H9 (cell line): ENCODE results near the gene KLHL12. TPM values are rescaled to one million over a fixed set of nuclear protein-coding genes. Genes with fewer than 3 reads are reported as not detected.

Experiments used
- DNase-seq: peaks from one replicate; pipeline ENCODE4 v3.0.0-alpha.2; 2017
- H2AFZ ChIP-seq: one replicate; pipeline ENCODE4 v1.6.1; 2013; ENCODE audit warnings: mild to moderate bottlenecking, low read length, control low read depth, moderate library complexity
- H2AK5ac ChIP-seq: 2 replicates; pipeline ENCODE4 v1.6.1; 2013; ENCODE audit warnings: low read length, control low read depth, mixed read lengths; ENCODE audit not compliant: insufficient read length
- H2BK120ac ChIP-seq: one replicate; pipeline ENCODE4 v1.6.1; 2013; ENCODE audit warnings: low read depth, mild to moderate bottlenecking, low read length, control low read depth, inconsistent platforms; ENCODE audit not compliant: poor library complexity, severe bottlenecking
- H2BK12ac ChIP-seq: 2 replicates; pipeline ENCODE4 v1.6.1; 2013; ENCODE audit warnings: low read length, control low read depth, mixed read lengths, low read depth; ENCODE audit not compliant: insufficient read length
- H2BK15ac ChIP-seq: 2 replicates; pipeline ENCODE4 v1.6.1; 2013; ENCODE audit warnings: low read depth, low read length, control low read depth
- H2BK20ac ChIP-seq: one replicate; pipeline ENCODE4 v1.6.1; 2013; ENCODE audit warnings: low read depth, mild to moderate bottlenecking, low read length, control low read depth, inconsistent platforms; ENCODE audit not compliant: poor library complexity, severe bottlenecking
- H2BK5ac ChIP-seq: 2 replicates; pipeline ENCODE4 v1.6.1; 2013; ENCODE audit warnings: low read length, control low read depth, mixed read lengths; ENCODE audit not compliant: insufficient read length
- H3K14ac ChIP-seq: 2 replicates; pipeline ENCODE4 v1.6.1; 2013; ENCODE audit warnings: low read length, control low read depth; ENCODE audit not compliant: insufficient read depth
- H3K18ac ChIP-seq: 2 replicates; pipeline ENCODE4 v1.6.1; 2013; ENCODE audit warnings: low read depth, mild to moderate bottlenecking, mixed read lengths, low read length, control low read depth; ENCODE audit not compliant: insufficient read length
- H3K23ac ChIP-seq: 2 replicates; pipeline ENCODE4 v1.6.1; 2013; ENCODE audit warnings: low read length, control low read depth, mixed read lengths, low read depth; ENCODE audit not compliant: insufficient read length
- H3K23me2 ChIP-seq: 2 replicates; pipeline ENCODE4 v1.6.1; 2013; ENCODE audit warnings: low read depth, mild to moderate bottlenecking, mixed read lengths, low read length, control low read depth; ENCODE audit not compliant: insufficient read length, poor library complexity, severe bottlenecking
- H3K27ac ChIP-seq: 2 replicates; pipeline ENCODE4 v1.5.1; 2013; ENCODE audit warnings: low read length, control low read depth, mixed read lengths, low read depth; ENCODE audit not compliant: insufficient read length
- H3K27me3 ChIP-seq: 2 replicates; pipeline ENCODE4 v1.6.1; 2013; ENCODE audit warnings: low read length, control low read depth, inconsistent platforms; ENCODE audit not compliant: insufficient read depth
- H3K4ac ChIP-seq: 2 replicates; pipeline ENCODE4 v1.6.1; 2013; ENCODE audit warnings: low read depth, mild to moderate bottlenecking, control low read depth, inconsistent platforms, low read length, moderate library complexity
- H3K4me1 ChIP-seq: 2 replicates; pipeline ENCODE4 v1.6.1; 2013; ENCODE audit warnings: low read length, control low read depth, inconsistent platforms; ENCODE audit not compliant: insufficient read depth
- H3K4me2 ChIP-seq: 2 replicates; pipeline ENCODE4 v1.6.1; 2013; ENCODE audit warnings: low read length, control low read depth, mixed read lengths; ENCODE audit not compliant: insufficient read length, insufficient read depth
- H3K56ac ChIP-seq: 2 replicates; pipeline ENCODE4 v1.6.1; 2013; ENCODE audit warnings: low read depth, mild to moderate bottlenecking, mixed read lengths, low read length, control low read depth; ENCODE audit not compliant: insufficient read length
- H3K79me1 ChIP-seq: 2 replicates; pipeline ENCODE4 v1.6.1; 2013; ENCODE audit warnings: low read depth, mild to moderate bottlenecking, moderate library complexity, low read length, control low read depth, inconsistent platforms; ENCODE audit not compliant: insufficient read depth, poor library complexity, severe bottlenecking
- H3K79me2 ChIP-seq: 2 replicates; pipeline ENCODE4 v1.6.1; 2013; ENCODE audit warnings: low read length, control low read depth, inconsistent platforms; ENCODE audit not compliant: insufficient read depth
- H3K9ac ChIP-seq: 2 replicates; pipeline ENCODE4 v1.6.1; 2013; ENCODE audit warnings: low read length, control low read depth, mixed read lengths; ENCODE audit not compliant: insufficient read length; ENCODE audit errors: extremely low read depth
- H3K9me3 ChIP-seq: one replicate; pipeline ENCODE4 v1.6.1; 2013; ENCODE audit warnings: low read depth, low read length, inconsistent platforms; ENCODE audit not compliant: control insufficient read depth
- H3T11ph ChIP-seq: one replicate; pipeline ENCODE4 v1.6.1; 2013; ENCODE audit warnings: mild to moderate bottlenecking, low read length, control low read depth, inconsistent platforms
- H4K20me1 ChIP-seq: one replicate; pipeline ENCODE4 v1.6.1; 2013; ENCODE audit not compliant: control insufficient read depth, insufficient read length, insufficient read depth
- H4K5ac ChIP-seq: 2 replicates; pipeline ENCODE4 v1.6.1; 2013; ENCODE audit warnings: low read depth, mild to moderate bottlenecking, mixed read lengths, low read length, control low read depth; ENCODE audit not compliant: insufficient read length
- H4K8ac ChIP-seq: replicated peaks from 2 replicates; pipeline ENCODE4 v1.6.1; 2013; ENCODE audit warnings: low read length, control low read depth, mixed read lengths, low read depth; ENCODE audit not compliant: insufficient read length
- H4K91ac ChIP-seq: 2 replicates; pipeline ENCODE4 v1.6.1; 2013; ENCODE audit warnings: low read depth, mild to moderate bottlenecking, moderate library complexity, mixed read lengths, low read length, control low read depth; ENCODE audit not compliant: insufficient read length
- H3K27ac Mint-ChIP-seq, 3 experiments: 2 replicates in 2 of 3; 3 replicates in 1 of 3; pipeline ENCODE4 v1.8.0; 2020 to 2021; ENCODE audit warnings: mixed read lengths in 3 of 3, mild to moderate bottlenecking in 1 of 3, moderate library complexity in 1 of 3
- H3K27me3 Mint-ChIP-seq: 2 replicates; pipeline ENCODE4 v1.8.0; 2021; ENCODE audit warnings: low read depth, mild to moderate bottlenecking, moderate library complexity, mixed read lengths
- H3K36me3 Mint-ChIP-seq, 3 experiments: 2 replicates in 2 of 3; 3 replicates in 1 of 3; pipeline ENCODE4 v1.8.0; 2020 to 2021; ENCODE audit warnings: low read depth in 3 of 3, mixed read lengths in 3 of 3; ENCODE audit not compliant: insufficient read depth in 1 of 3
- H3K4me1 Mint-ChIP-seq, 2 experiments: 2 replicates each; pipeline ENCODE4 v1.8.0; 2020; ENCODE audit warnings: mixed read lengths in 2 of 2
- H3K4me3 Mint-ChIP-seq, 2 experiments: 2 replicates in 1 of 2; 3 replicates in 1 of 2; pipeline ENCODE4 v1.8.0; 2020 to 2021; ENCODE audit warnings: mild to moderate bottlenecking in 2 of 2, mixed read lengths in 2 of 2, moderate library complexity in 1 of 2
- H3K9me3 Mint-ChIP-seq, 2 experiments: 2 replicates in 1 of 2; 3 replicates in 1 of 2; pipeline ENCODE4 v1.8.0; 2020; ENCODE audit warnings: mild to moderate bottlenecking in 2 of 2, mixed read lengths in 2 of 2, moderate library complexity in 1 of 2
- CTCF ChIP-seq: fragments of 200-600 bp; sonication (generic); conservative IDR thresholded peaks from 3 replicates; pipeline ENCODE4 v1.8.0; 2021; ENCODE audit warnings: antibody characterized with exemption, mild to moderate bottlenecking
- WGBS: extraction: QIAGEN DNeasy Blood & Tissue Kit; methylation state at CpG from one replicate; pipeline ENCODE4 v1.1.7; 2013; ENCODE audit warnings: missing lambda C conversion rate, low lambda C conversion rate, mixed read lengths; ENCODE audit not compliant: insufficient read length; ENCODE audit errors: extremely low coverage; 5-methylcytosine and 5-hydroxymethylcytosine counted together
- total RNA-seq: library from RNA; stranded (reverse); gene quantifications from 2 replicates; pipeline ENCODE4 v1.2.1, GENCODE V29; 2021

Gene KLHL12
- total RNA-seq, 1 experiment from 2014 or later, result 38.4 TPM

GRCh38 chr1:202972046-202972445 lies 45.0 kb upstream of the KLHL12 start:
- Mint-ChIP-seq H3K9me3 (no peaks in the 10 kb centered on the region), H3K27ac (no peak overlapping the region), H3K4me3 (no peak overlapping the region), H3K4me1 (peaks cover 14 to 16% of the 10 kb centered on the region in 2 experiments), H3K36me3 (no peaks in the 10 kb centered on the region; a peak in 1 of 7 replicates), H3K27me3 (peaks cover 25% of the 10 kb centered on the region)
- H3K14ac ChIP-seq, result no peak overlapping the region
- H3K18ac ChIP-seq, result no peak overlapping the region
- H3K9ac ChIP-seq, result no peak overlapping the region
- H2BK120ac ChIP-seq, result no peak overlapping the region
- H3K4me2 ChIP-seq, result no peak overlapping the region
- H3K79me1 ChIP-seq, result no peaks in the 10 kb centered on the region
- no peak overlapping the region for H4K8ac ChIP-seq
- H3K23ac ChIP-seq, result no peak overlapping the region
- no peak overlapping the region for H2BK5ac ChIP-seq
- no peaks in the 10 kb centered on the region; the same call in 1 of the 2 replicates for H3K4me1 ChIP-seq
- H4K20me1 ChIP-seq, result no peaks in the 10 kb centered on the region
- H2BK20ac ChIP-seq, result no peak overlapping the region
- no peaks in the 10 kb centered on the region for H3K23me2 ChIP-seq
- no peak overlapping the region for H3K56ac ChIP-seq
- H3K27ac ChIP-seq, result no peak overlapping the region
- H2BK15ac ChIP-seq, result no peak overlapping the region
- no peak overlapping the region for H2BK12ac ChIP-seq
- no CpG with 5 or more reads among the region's 4 CpGs for WGBS
- no peak overlapping the region for H3K4ac ChIP-seq
- H3K9me3 ChIP-seq, result no peaks in the 10 kb centered on the region
- H4K91ac ChIP-seq, result no peak overlapping the region
- H2AK5ac ChIP-seq, result no peak overlapping the region
- no peak for TF ChIP-seq CTCF
- no peak overlapping the region for H3T11ph ChIP-seq
- no peaks in the 10 kb centered on the region for H3K27me3 ChIP-seq
- H4K5ac ChIP-seq, result no peak overlapping the region
- no peaks in the 10 kb centered on the region for H3K79me2 ChIP-seq
- DNase-seq, result no peak
- H2AFZ ChIP-seq, result no peak overlapping the region
